WI38 (cell line): ENCODE results near the gene AMH.

Experiments
- H3K4me3 ChIP-seq: 2 replicates; pipeline ENCODE4 v1.5.1; 2011; ENCODE audit warnings: low read depth, mild to moderate bottlenecking, control low read depth, low read length
- CTCF ChIP-seq: IDR thresholded peaks from 2 replicates; pipeline ENCODE4 v1.5.1; 2012; ENCODE audit warnings: low read depth, mild to moderate bottlenecking, control low read depth, low read length

The AMH gene

GRCh38 chr19:2236314-2237050 lies 12.6 kb upstream of the AMH start, which contains the start of the genes PLEKHJ1 and SF3A2:
TSS of gene PLEKHJ1 (minus strand) at chr19:2236329. CDS start at chr19:2236248, 81 bp downstream.
TSS of gene SF3A2 (plus strand) at chr19:2236824. CDS start at chr19:2243419, 6,595 bp downstream.
- H3K4me3 ChIP-seq, result peak within 1 kb of the TSS; percentile 86
- TF ChIP-seq CTCF, result peak; percentile 96

GRCh38 chr19:2237051-2237868 lies 11.9 kb upstream of the AMH start:
- peak overlapping the region; percentile 86 for H3K4me3 ChIP-seq
- no peak for TF ChIP-seq CTCF

- TF ChIP-seq CTCF, result no peak
- peak overlapping the region; percentile 86 for H3K4me3 ChIP-seq
Observed at GRCh38 chr19:2237869-2238153, 11.3 kb upstream of the AMH start.

DNA sequence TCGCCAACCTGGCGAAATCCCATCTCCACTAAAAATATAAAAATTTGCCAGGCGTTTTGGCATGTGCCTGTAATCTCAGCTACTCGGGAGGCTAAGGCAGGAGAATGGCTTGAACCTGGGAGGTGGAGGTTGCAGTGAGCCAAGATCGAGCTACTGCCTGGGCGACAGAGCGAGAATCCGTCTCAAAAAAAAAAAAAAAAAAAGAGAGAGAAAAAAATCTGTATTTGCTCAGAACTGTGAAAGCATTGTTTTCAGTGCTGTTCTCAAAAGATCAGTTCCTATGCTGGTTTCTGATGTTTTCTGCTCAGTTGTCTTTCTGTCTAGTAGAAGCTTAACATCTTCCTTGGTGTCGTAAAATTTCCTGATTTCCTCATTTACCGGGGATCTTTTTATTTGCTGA lies 9.9 kb upstream of the AMH start:
- peak overlapping the region; percentile 61 for H3K4me3 ChIP-seq
- no peak for TF ChIP-seq CTCF

DNA sequence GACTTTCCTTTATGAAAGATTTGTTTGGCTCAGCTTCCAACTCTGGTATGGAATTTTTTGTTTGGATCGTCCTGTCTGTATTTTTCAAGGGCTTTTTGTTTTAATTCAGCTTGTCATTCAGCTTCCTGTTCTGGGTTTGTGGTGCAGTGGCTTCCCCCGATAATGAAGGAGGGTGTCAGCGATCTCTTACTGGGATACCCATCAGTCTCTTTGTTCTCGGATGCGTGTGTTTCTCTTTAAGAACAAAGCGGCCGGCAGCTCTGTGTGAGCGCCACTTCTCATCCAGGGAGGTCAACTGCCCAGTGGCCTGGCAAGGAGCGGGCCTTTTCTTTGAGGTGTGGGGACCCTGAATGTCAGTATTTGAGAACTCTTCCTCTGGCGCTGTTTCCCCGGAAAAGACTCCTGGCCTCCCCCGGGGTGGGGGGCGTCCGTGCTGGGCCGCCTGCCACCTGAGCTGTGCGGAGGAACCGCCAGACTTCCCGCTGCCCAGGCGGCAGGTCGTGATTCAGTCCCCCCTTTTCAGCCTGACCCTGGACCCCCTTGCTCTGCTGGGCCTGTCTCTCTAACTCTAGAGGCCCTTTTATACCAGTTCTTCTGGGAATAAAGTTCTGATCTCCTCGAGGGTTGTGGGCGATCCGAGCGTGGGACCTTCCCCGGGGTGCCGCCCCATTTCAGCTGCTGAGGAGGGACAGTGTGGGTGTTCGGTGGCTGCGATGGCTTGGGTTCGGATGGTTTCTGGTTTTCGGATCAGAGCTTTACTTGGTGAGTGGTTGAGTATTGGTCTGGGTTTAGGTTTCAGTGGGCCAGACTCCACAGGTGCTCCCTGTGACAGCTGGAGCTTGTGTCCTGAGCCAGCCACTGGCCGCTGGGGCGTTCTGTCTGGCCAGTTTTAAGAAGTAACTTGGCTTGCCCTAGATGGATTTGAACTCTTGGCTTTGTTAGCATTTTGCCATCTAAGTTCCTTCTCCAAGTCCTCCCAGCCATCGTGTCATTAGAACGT lies 9.1 kb upstream of the AMH start:
- H3K4me3 ChIP-seq, result peak overlapping the region; percentile 61
- TF ChIP-seq CTCF, result no peak

GRCh38 chr19:2240881-2241760 lies 8.0 kb upstream of the AMH start:
- no peak overlapping the region for H3K4me3 ChIP-seq

More at GRCh38 chr19:2240881-2241760, 8.0 kb upstream of the AMH start:
- TF ChIP-seq CTCF, result no peak
